GM18861 (cell line): ENCODE measurements around the gene CDA.

Experiments
- ATAC-seq: cut with Tn5 transposase; IDR thresholded peaks from one replicate; pipeline ENCODE4 v1.9.1; 2021; ENCODE audit not compliant: unreplicated experiment

CDA gene

GRCh38 chr1:20588634-20589225 is at the start of gene CDA:
TSS of gene CDA (plus strand) at chr1:20589097. CDS start at chr1:20589130, 33 bp downstream.
- no peak for ATAC-seq

GRCh38 chr1:20540281-20540680 is 48.6 kb upstream of the CDA start:
- no peak for ATAC-seq

GRCh38 chr1:20546637-20547036 is 42.3 kb upstream of the CDA start:
- no peak for ATAC-seq

- ATAC-seq: no peak
These were observed 37.7 kb upstream of the CDA start for GRCh38 chr1:20551161-20551560.

- no peak for ATAC-seq
These were observed 36.8 kb upstream of the CDA start, which contains the start of gene FAM43B for GRCh38 chr1:20551945-20552727. TSS of gene FAM43B (plus strand) at chr1:20552573. CDS start at chr1:20552974, 401 bp downstream.

- no peak for ATAC-seq
These were observed 36.0 kb upstream of the CDA start for GRCh38 chr1:20552728-20553445.

GRCh38 chr1:20555025-20555757 is 33.7 kb upstream of the CDA start:
- no peak for ATAC-seq

- ATAC-seq: no peak
These were observed 33.2 kb upstream of the CDA start for GRCh38 chr1:20555758-20556120.

- ATAC-seq: no peak
These were observed 30.7 kb upstream of the CDA start for GRCh38 chr1:20558191-20558590.

- no peak for ATAC-seq
These were observed 27.9 kb upstream of the CDA start for GRCh38 chr1:20560966-20561365.

- ATAC-seq: no peak
These were observed 23.7 kb upstream of the CDA start for GRCh38 chr1:20565234-20565633.

- ATAC-seq: no peak
These were observed 19.3 kb upstream of the CDA start for GRCh38 chr1:20569523-20570098.

- ATAC-seq: no peak
These were observed 17.5 kb upstream of the CDA start for GRCh38 chr1:20571427-20571826.

GRCh38 chr1:20573987-20574386 is 14.9 kb upstream of the CDA start:
- ATAC-seq: no peak

- ATAC-seq: no peak
These were observed 14.0 kb upstream of the CDA start for GRCh38 chr1:20574686-20575540.

GRCh38 chr1:20575541-20576336 is 13.2 kb upstream of the CDA start:
- ATAC-seq: no peak

- ATAC-seq: no peak
These were observed 10.8 kb upstream of the CDA start for GRCh38 chr1:20578062-20578461.

GRCh38 chr1:20578721-20579395 is 10.0 kb upstream of the CDA start:
- no peak for ATAC-seq

- ATAC-seq: no peak
These were observed 4.0 kb upstream of the CDA start for GRCh38 chr1:20584890-20585289.
